ENCODE results near the gene OR2H1. TPM values are rescaled to one million over a fixed set of nuclear protein-coding genes. Genes with fewer than 3 reads are reported as not detected.

The OR2H1 gene
- total RNA-seq, 1 donor from 2014 or later: not detected

DNA sequence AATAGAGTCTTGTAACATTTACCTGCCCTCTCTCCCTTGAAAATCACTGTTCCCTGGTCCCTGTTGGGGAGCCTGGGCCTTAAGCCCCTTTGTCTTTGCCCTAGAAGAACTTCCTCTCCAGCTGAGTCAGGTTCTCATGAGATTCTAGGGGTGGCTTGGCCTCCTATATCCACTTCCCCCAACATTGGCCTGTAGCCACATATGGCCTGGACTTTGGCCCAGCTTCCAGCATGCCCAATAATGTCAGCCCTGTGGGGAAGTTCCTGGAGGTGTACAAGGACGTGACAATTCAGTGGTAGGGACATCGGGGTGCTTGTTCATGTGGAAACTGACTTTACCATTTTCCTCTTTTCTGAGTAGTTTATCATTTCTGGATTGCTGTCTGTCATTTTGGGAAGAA is 48.0 kb downstream of the OR2H1 start:
- DNase-seq (no peak), ATAC-seq (ENCODE audit: poor library complexity) (no peak)
- intact Hi-C loops (cut with DNase I): no loop called here

- ATAC-seq (ENCODE audit: poor library complexity) (no peak), DNase-seq (no peak)
- intact Hi-C loops (cut with DNase I): no loop called here
Observed at GRCh38 chr6:29505808-29506207, 48.9 kb downstream of the OR2H1 start.

GRCh38 chr6:29506446-29507067 is 49.6 kb downstream of the OR2H1 start:
- DNase-seq: no peak
- no peak for ATAC-seq (ENCODE audit: poor library complexity)
- intact Hi-C loops (cut with DNase I): no loop called here

GRCh38 chr6:29507319-29507718 is 50.4 kb downstream of the OR2H1 start:
- intact Hi-C loops (cut with DNase I): no loop called here
- ATAC-seq (ENCODE audit: poor library complexity) (no peak), DNase-seq (no peak)

GRCh38 chr6:29509239-29509638 is 52.3 kb downstream of the OR2H1 start:
- ATAC-seq (ENCODE audit: poor library complexity) (no peak), DNase-seq (no peak)
- intact Hi-C loops (cut with DNase I): no loop called here

GRCh38 chr6:29509711-29510110 is 52.8 kb downstream of the OR2H1 start:
- intact Hi-C loops (cut with DNase I): no loop called here
- ATAC-seq (ENCODE audit: poor library complexity) (no peak), DNase-seq (no peak)

- DNase-seq: no peak
- intact Hi-C loops (cut with DNase I): no loop called here
- no peak for ATAC-seq (ENCODE audit: poor library complexity)
Observed at GRCh38 chr6:29510202-29510601, 53.2 kb downstream of the OR2H1 start.

DNA sequence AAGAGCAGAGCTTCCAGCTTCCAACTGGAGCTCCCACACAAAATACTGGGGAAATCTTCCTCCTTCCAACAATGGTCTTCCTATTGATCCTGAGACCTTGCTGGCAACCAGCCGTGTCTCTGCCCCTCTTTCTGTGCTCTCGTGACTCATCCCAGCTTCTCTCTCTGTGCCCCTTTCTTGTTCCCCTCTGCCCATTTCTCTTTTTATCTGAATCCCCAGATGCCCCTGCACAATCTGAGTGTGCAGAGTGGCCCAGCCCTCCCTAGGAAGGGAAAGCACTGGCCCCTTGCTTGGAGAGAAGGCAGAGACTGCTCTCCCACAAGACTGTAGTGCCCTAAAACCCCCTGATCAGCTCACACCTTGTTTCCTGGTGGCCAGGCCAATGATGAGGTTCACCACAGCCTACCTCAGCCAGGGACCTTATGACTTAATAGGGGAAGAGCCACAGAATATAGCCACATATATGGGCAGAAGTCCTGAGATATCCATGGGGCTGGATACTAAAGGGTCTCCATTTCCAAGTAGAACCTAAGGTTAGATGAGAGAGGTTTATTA is 53.9 kb downstream of the OR2H1 start:
- ATAC-seq (ENCODE audit: poor library complexity) (no peak), DNase-seq (no peak)
- intact Hi-C loops (cut with DNase I): no loop called here

Other genes with a start within 250 kb of the OR2H1 start
- gene OR14J1, start 155.5 kb upstream of the OR2H1 start, total RNA-seq: not detected
- gene OR5V1, start 88.3 kb upstream of the OR2H1 start, total RNA-seq: not detected
- gene OR12D3, start 81.9 kb upstream of the OR2H1 start, total RNA-seq: not detected
- gene OR12D2, start 61.5 kb upstream of the OR2H1 start, total RNA-seq: not detected
- not detected for gene OR12D1, start 42.2 kb upstream of the OR2H1 start, total RNA-seq
- not detected for gene OR10C1, start 17.8 kb upstream of the OR2H1 start, total RNA-seq
- gene OR11A1, start 84 bp upstream of the OR2H1 start, total RNA-seq: not detected
- gene MAS1L, start 30.8 kb downstream of the OR2H1 start, total RNA-seq: not detected
- 0.35 TPM for gene UBD, start 102.6 kb downstream of the OR2H1 start, total RNA-seq
- gene OR2H2, start 128.0 kb downstream of the OR2H1 start, total RNA-seq: not detected
- gene GABBR1, start 176.0 kb downstream of the OR2H1 start, total RNA-seq: 18.4 TPM
- 10.3 TPM for gene MOG, start 199.9 kb downstream of the OR2H1 start, total RNA-seq
- not detected for gene ZFP57, start 224.0 kb downstream of the OR2H1 start, total RNA-seq